Measurements from ENCODE around the gene SEC31A.

SEC31A gene

GRCh38 chr4:82905205-82905604 lies 14.3 kb upstream of the SEC31A start:
- H3K27me3 Mint-ChIP-seq (ENCODE audit: low read depth, poor library complexity), result no peaks in the 10 kb centered on the region
- no peak overlapping the region for H3K27ac Mint-ChIP-seq
- no peaks in the 10 kb centered on the region for H3K9me3 Mint-ChIP-seq
- no peak for TF ChIP-seq CTCF (IDR thresholded peaks at IDR 0.05)
- H3K36me3 Mint-ChIP-seq (ENCODE audit: low read depth), result peaks cover 40% of the 10 kb centered on the region
- H3K4me3 Mint-ChIP-seq, result no peak overlapping the region
- DNase-seq, result no peak
- no peaks in the 10 kb centered on the region for H3K4me1 Mint-ChIP-seq

- Mint-ChIP-seq H3K4me3 (no peak overlapping the region), H3K27ac (no peak overlapping the region), H3K9me3 (no peaks in the 10 kb centered on the region), H3K4me1 (peaks cover 5% of the 10 kb centered on the region), H3K36me3 (ENCODE audit: low read depth) (peaks cover 28% of the 10 kb centered on the region), H3K27me3 (ENCODE audit: low read depth, poor library complexity) (no peaks in the 10 kb centered on the region)
- TF ChIP-seq CTCF (IDR thresholded peaks at IDR 0.05), result no peak
- DNase-seq, result no peak
These were observed 12.8 kb upstream of the SEC31A start for GRCh38 chr4:82903737-82904136.

GRCh38 chr4:82901183-82901718 lies 10.3 kb upstream of the SEC31A start:
- Mint-ChIP-seq H3K4me1 (peaks cover 27% of the 10 kb centered on the region), H3K27ac (no peak overlapping the region), H3K27me3 (ENCODE audit: low read depth, poor library complexity) (no peaks in the 10 kb centered on the region), H3K36me3 (ENCODE audit: low read depth) (peaks cover 29% of the 10 kb centered on the region), H3K9me3 (no peaks in the 10 kb centered on the region), H3K4me3 (no peak overlapping the region)
- no peak for DNase-seq
- no peak for TF ChIP-seq CTCF (IDR thresholded peaks at IDR 0.05)

GRCh38 chr4:82900411-82901182 lies 9.6 kb upstream of the SEC31A start, which contains the start of gene THAP9:
TSS of gene THAP9 (plus strand) at chr4:82900735. CDS start at chr4:82900803, 68 bp downstream.
- no peaks in the 10 kb centered on the region for H3K27me3 Mint-ChIP-seq (ENCODE audit: low read depth, poor library complexity)
- no peak within 1 kb of the TSS for H3K27ac Mint-ChIP-seq
- H3K9me3 Mint-ChIP-seq, result no peaks in the 10 kb centered on the region
- peaks cover 29% of the 10 kb centered on the region for H3K36me3 Mint-ChIP-seq (ENCODE audit: low read depth)
- H3K4me3 Mint-ChIP-seq, result no peak within 1 kb of the TSS
- no peak for TF ChIP-seq CTCF (IDR thresholded peaks at IDR 0.05)
- peaks cover 27% of the 10 kb centered on the region for H3K4me1 Mint-ChIP-seq
- DNase-seq, result peak; percentile 93

GRCh38 chr4:82900066-82900410 lies 9.1 kb upstream of the SEC31A start:
- no peaks in the 10 kb centered on the region for H3K27me3 Mint-ChIP-seq (ENCODE audit: low read depth, poor library complexity)
- no peaks in the 10 kb centered on the region for H3K9me3 Mint-ChIP-seq
- H3K4me3 Mint-ChIP-seq, result no peak overlapping the region
- TF ChIP-seq CTCF (IDR thresholded peaks at IDR 0.05), result no peak
- no peak overlapping the region for H3K27ac Mint-ChIP-seq
- H3K4me1 Mint-ChIP-seq, result peaks cover 27% of the 10 kb centered on the region
- no peak for DNase-seq
- H3K36me3 Mint-ChIP-seq (ENCODE audit: low read depth), result peaks cover 29% of the 10 kb centered on the region
